Measurements from ENCODE around the gene FBXO41. TPM values are rescaled to one million over a fixed set of nuclear protein-coding genes. Genes with fewer than 3 reads are reported as not detected.
A peak's percentile ranks its signal among the peaks of the same experiment; 100 is the strongest.

The FBXO41 gene
- total RNA-seq, 2 experiments from 2014 or later = 20.4 to 57.9 TPM

- Histone ChIP-seq H4K20me1 (ENCODE audit: insufficient read depth, low read length) (no peaks in the 10 kb centered on the region), H3K36me3 (ENCODE audit: insufficient read depth, low read length) (peaks cover 82% of the 10 kb centered on the region), H3K4me2 (ENCODE audit: low read length) (no peak overlapping the region), H3K4me1 (ENCODE audit: insufficient read depth, low read length, poor library complexity, severe bottlenecking) (no peaks in the 10 kb centered on the region), H3K9me2 (ENCODE audit: insufficient read depth, low read length) (no peaks in the 10 kb centered on the region), H2AFZ (ENCODE audit: low read length) (no peak overlapping the region), H3K79me2 (ENCODE audit: insufficient read depth, low read depth, low read length) (no peaks in the 10 kb centered on the region), H3K4me3 (ENCODE audit: low read depth, low read length, poor library complexity, severe bottlenecking) (no peak overlapping the region), H3K9me3 (ENCODE audit: low read length) (no peaks in the 10 kb centered on the region), H3K27ac (ENCODE audit: low read depth, low read length, poor library complexity, severe bottlenecking) (no peak overlapping the region)
- ChIA-PET CTCF (ENCODE audit: unreplicated experiment) (no interaction called here), POLR2A (no interaction called here)
- DNase-seq (ENCODE audit: low spot score) = peak; percentile 48
- no peak for TF ChIP-seq EZH2phosphoT487 (IDR thresholded peaks at IDR 0.05; ENCODE audit: borderline replicate concordance, low read depth, low read length)
- TF ChIP-seq CTCF (conservative IDR thresholded peaks at IDR 0.05; ENCODE audit: low read length) = peak; percentile 60
- BruUV-seq (replicated peaks) = no TSS peak
- intact Hi-C loops (cut with micrococcal nuclease; ENCODE audit: unreplicated experiment) = loop anchor here (2.0 kb wide), 1 partner anchor 48 kb away; no protein-coding TSS in a partner anchor
Observed at GRCh38 chr2:73260338-73260984, 23.8 kb downstream of the FBXO41 start.

DNA sequence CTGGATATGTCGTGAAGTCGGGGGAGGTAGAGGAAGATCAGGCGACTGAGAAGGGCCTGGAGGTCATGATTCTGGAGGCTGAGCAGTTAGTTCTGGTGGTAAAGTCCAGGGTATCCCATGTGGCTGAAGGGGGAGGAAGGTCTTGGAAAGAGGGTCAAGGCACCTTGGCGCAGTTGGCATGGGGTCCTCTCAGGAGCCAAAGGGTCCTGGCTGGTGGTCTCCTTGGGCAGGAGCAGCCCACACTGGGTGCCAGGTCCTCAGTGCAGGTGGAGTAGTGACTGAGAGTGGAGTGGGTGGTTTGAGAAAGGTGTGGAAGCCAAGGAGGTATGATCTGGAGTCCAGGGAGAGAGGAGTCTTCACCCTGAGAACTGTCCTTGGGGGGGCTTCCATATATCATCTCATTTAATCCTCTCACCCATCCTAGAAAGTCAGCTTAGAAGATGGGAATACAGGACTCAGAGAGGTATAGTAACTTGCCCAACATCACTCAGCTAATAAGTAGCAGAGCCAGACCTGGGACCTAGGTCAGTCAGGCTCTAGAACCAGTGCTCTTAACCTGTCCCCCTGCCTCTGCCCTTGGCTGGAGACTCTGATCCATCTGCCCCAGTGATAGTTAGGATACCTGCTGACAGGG, 24.5 kb downstream of the FBXO41 start:
- H3K4me3 ChIP-seq (ENCODE audit: low read depth, low read length, poor library complexity, severe bottlenecking) = no peak overlapping the region
- H4K20me1 ChIP-seq (ENCODE audit: insufficient read depth, low read length) = no peaks in the 10 kb centered on the region
- H3K4me1 ChIP-seq (ENCODE audit: insufficient read depth, low read length, poor library complexity, severe bottlenecking) = no peaks in the 10 kb centered on the region
- H3K79me2 ChIP-seq (ENCODE audit: insufficient read depth, low read depth, low read length) = no peaks in the 10 kb centered on the region
- POLR2A ChIA-PET = no interaction called here
- H2AFZ ChIP-seq (ENCODE audit: low read length) = no peak overlapping the region
- intact Hi-C loops (cut with micrococcal nuclease; ENCODE audit: unreplicated experiment) = loop anchor here (2.0 kb wide), 1 partner anchor 47 kb away; no protein-coding TSS in a partner anchor
- no peak for DNase-seq (ENCODE audit: low spot score)
- H3K9me3 ChIP-seq (ENCODE audit: low read length) = no peaks in the 10 kb centered on the region
- H3K27ac ChIP-seq (ENCODE audit: low read depth, low read length, poor library complexity, severe bottlenecking) = no peak overlapping the region
- BruUV-seq (replicated peaks) = no TSS peak
- CTCF ChIA-PET (ENCODE audit: unreplicated experiment) = no interaction called here
- H3K36me3 ChIP-seq (ENCODE audit: insufficient read depth, low read length) = peaks cover 84% of the 10 kb centered on the region
- no peaks in the 10 kb centered on the region for H3K9me2 ChIP-seq (ENCODE audit: insufficient read depth, low read length)
- no peak overlapping the region for H3K4me2 ChIP-seq (ENCODE audit: low read length)
- TF ChIP-seq CTCF (conservative IDR thresholded peaks at IDR 0.05; ENCODE audit: low read length) = no peak
- no peak for TF ChIP-seq EZH2phosphoT487 (IDR thresholded peaks at IDR 0.05; ENCODE audit: borderline replicate concordance, low read depth, low read length)

DNA sequence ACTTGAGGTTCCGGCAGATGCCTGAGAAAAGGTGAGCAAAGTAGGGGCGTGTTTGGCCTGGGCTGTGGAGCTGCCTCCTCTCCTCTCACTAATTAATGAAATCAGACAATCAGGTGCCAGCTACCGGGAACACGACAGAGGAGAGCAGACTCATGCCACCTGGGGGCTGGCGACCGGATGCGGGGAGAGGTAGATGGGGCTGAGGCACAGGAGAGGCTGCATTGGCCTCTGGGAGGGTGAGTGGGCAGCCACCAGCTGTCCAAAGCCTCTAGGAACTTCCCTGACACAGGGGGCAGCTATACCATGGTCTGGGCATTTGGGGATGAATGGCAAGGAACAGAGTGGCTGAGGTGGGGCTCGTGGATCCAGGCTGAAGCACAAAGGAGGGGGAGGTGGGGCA, 25.0 kb downstream of the FBXO41 start:
- Histone ChIP-seq H3K27ac (ENCODE audit: low read depth, low read length, poor library complexity, severe bottlenecking) (no peak overlapping the region), H3K4me1 (ENCODE audit: insufficient read depth, low read length, poor library complexity, severe bottlenecking) (no peaks in the 10 kb centered on the region), H3K79me2 (ENCODE audit: insufficient read depth, low read depth, low read length) (no peaks in the 10 kb centered on the region), H3K4me3 (ENCODE audit: low read depth, low read length, poor library complexity, severe bottlenecking) (no peak overlapping the region), H3K9me2 (ENCODE audit: insufficient read depth, low read length) (no peaks in the 10 kb centered on the region), H2AFZ (ENCODE audit: low read length) (no peak overlapping the region), H3K36me3 (ENCODE audit: insufficient read depth, low read length) (peaks cover 84% of the 10 kb centered on the region), H4K20me1 (ENCODE audit: insufficient read depth, low read length) (no peaks in the 10 kb centered on the region), H3K4me2 (ENCODE audit: low read length) (no peak overlapping the region), H3K9me3 (ENCODE audit: low read length) (no peaks in the 10 kb centered on the region)
- ChIA-PET POLR2A (no interaction called here), CTCF (ENCODE audit: unreplicated experiment) (no interaction called here)
- BruUV-seq (replicated peaks) = no TSS peak
- DNase-seq (ENCODE audit: low spot score) = no peak
- TF ChIP-seq EZH2phosphoT487 (IDR thresholded peaks at IDR 0.05; ENCODE audit: borderline replicate concordance, low read depth, low read length) (no peak), CTCF (conservative IDR thresholded peaks at IDR 0.05; ENCODE audit: low read length) (no peak)
- intact Hi-C loops (cut with micrococcal nuclease; ENCODE audit: unreplicated experiment) = no loop called here

Measured in OCI-LY7 (cell line).